HG03196 (cell line): ENCODE measurements around the gene CLEC12A.
"Not testable (repeated sequence)": the region's sequence is repeated elsewhere in the genome, so short reads cannot be mapped to it uniquely, and the experiment has no call there.

Experiments used
- ATAC-seq: cut with Tn5 transposase; IDR thresholded peaks from one replicate; pipeline ENCODE4 v1.9.1; 2021; ENCODE audit not compliant: unreplicated experiment

The CLEC12A gene

GRCh38 chr12:9971181-9971580, at the start of gene CLEC12A:
Gene CLEC12A (plus strand): TSS chr12:9971409. CDS start chr12:9971597, 188 bp downstream.
- no peak for ATAC-seq

- ATAC-seq = no peak
Observed at GRCh38 chr12:9922429-9922828, 48.8 kb upstream of the CLEC12A start.

GRCh38 chr12:9925705-9926393, 45.4 kb upstream of the CLEC12A start:
- ATAC-seq = no peak

GRCh38 chr12:9926876-9927275, 44.3 kb upstream of the CLEC12A start:
- ATAC-seq = no peak

GRCh38 chr12:9928607-9929006, 42.6 kb upstream of the CLEC12A start:
- ATAC-seq = no peak

- no peak for ATAC-seq
Observed at GRCh38 chr12:9931245-9931644, 40.0 kb upstream of the CLEC12A start.

GRCh38 chr12:9932270-9932669, 38.9 kb upstream of the CLEC12A start, which contains the start of gene CLEC2A:
Gene CLEC2A (minus strand): TSS chr12:9932370. CDS start chr12:9932329, 41 bp downstream.
- ATAC-seq = no peak

GRCh38 chr12:9933958-9934357, 37.3 kb upstream of the CLEC12A start:
- no peak for ATAC-seq

GRCh38 chr12:9935026-9935425, 36.2 kb upstream of the CLEC12A start:
- no peak for ATAC-seq

- no peak for ATAC-seq
Observed at GRCh38 chr12:9936591-9936990, 34.6 kb upstream of the CLEC12A start.

- ATAC-seq = no peak
Observed at GRCh38 chr12:9940375-9940774, 30.8 kb upstream of the CLEC12A start.

GRCh38 chr12:9941838-9942237, 29.4 kb upstream of the CLEC12A start:
- ATAC-seq = no peak

- ATAC-seq = peak; percentile 58
Observed at GRCh38 chr12:9943240-9943639, 28.0 kb upstream of the CLEC12A start.

GRCh38 chr12:9944391-9944790, 26.8 kb upstream of the CLEC12A start:
- no peak for ATAC-seq

GRCh38 chr12:9947674-9948073, 23.5 kb upstream of the CLEC12A start:
- ATAC-seq = no peak

GRCh38 chr12:9948606-9949296, 22.5 kb upstream of the CLEC12A start:
- ATAC-seq = peak; percentile 91

- no peak for ATAC-seq
Observed at GRCh38 chr12:9951026-9951675, 20.1 kb upstream of the CLEC12A start.

- not testable (repeated sequence) for ATAC-seq
Observed at GRCh38 chr12:9952954-9953729, 18.1 kb upstream of the CLEC12A start.

- no peak for ATAC-seq
Observed at GRCh38 chr12:9957834-9958233, 13.4 kb upstream of the CLEC12A start.

- no peak for ATAC-seq
Observed at GRCh38 chr12:9960590-9960989, 10.6 kb upstream of the CLEC12A start.

GRCh38 chr12:9961106-9961505, 10.1 kb upstream of the CLEC12A start:
- no peak for ATAC-seq
